HG02642 (cell line): ENCODE data around the gene SIRT3.

Experiments used
- ATAC-seq: cut with Tn5 transposase; IDR thresholded peaks from one replicate; pipeline ENCODE4 v1.9.1; 2021; ENCODE audit warnings: mild to moderate bottlenecking; ENCODE audit not compliant: unreplicated experiment, poor library complexity

The SIRT3 gene

GRCh38 chr11:271319-271715 lies 35.2 kb upstream of the SIRT3 start:
- ATAC-seq: no peak

GRCh38 chr11:270451-271318 lies 34.5 kb upstream of the SIRT3 start:
- ATAC-seq: no peak

- ATAC-seq: peak; percentile 74
These were observed 33.2 kb upstream of the SIRT3 start for GRCh38 chr11:269146-269890.

GRCh38 chr11:268716-269145 lies 32.6 kb upstream of the SIRT3 start:
- peak; percentile 53 for ATAC-seq

GRCh38 chr11:267491-267994 lies 31.4 kb upstream of the SIRT3 start:
- ATAC-seq: no peak

- no peak for ATAC-seq
These were observed 30.7 kb upstream of the SIRT3 start for GRCh38 chr11:266676-267439.

GRCh38 chr11:261624-262023 lies 25.5 kb upstream of the SIRT3 start:
- no peak for ATAC-seq

GRCh38 chr11:259413-259812 lies 23.3 kb upstream of the SIRT3 start:
- no peak for ATAC-seq

- no peak for ATAC-seq
These were observed 21.8 kb upstream of the SIRT3 start for GRCh38 chr11:257766-258493.

- no peak for ATAC-seq
These were observed 21.0 kb upstream of the SIRT3 start for GRCh38 chr11:256952-257737.

GRCh38 chr11:255816-256215 lies 19.7 kb upstream of the SIRT3 start:
- no peak for ATAC-seq

GRCh38 chr11:255176-255575 lies 19.0 kb upstream of the SIRT3 start:
- no peak for ATAC-seq

GRCh38 chr11:253886-254270 lies 17.7 kb upstream of the SIRT3 start:
- ATAC-seq: no peak

GRCh38 chr11:253160-253885 lies 17.2 kb upstream of the SIRT3 start:
- no peak for ATAC-seq

- ATAC-seq: no peak
These were observed 16.5 kb upstream of the SIRT3 start for GRCh38 chr11:252666-253065.

- no peak for ATAC-seq
These were observed 15.4 kb upstream of the SIRT3 start for GRCh38 chr11:251550-251949.

GRCh38 chr11:250740-251299 lies 14.7 kb upstream of the SIRT3 start:
- ATAC-seq: no peak

GRCh38 chr11:250274-250673 lies 14.1 kb upstream of the SIRT3 start:
- ATAC-seq: no peak
